OCI-LY3 (cell line): ENCODE results near the gene TCEAL4.

ENCODE experiments used
- EZH2phosphoT487 ChIP-seq: fragments of 200-600 bp; shearing (Covaris generic); IDR thresholded peaks from 2 replicates; pipeline ENCODE4 v1.6.1; 2018; ENCODE audit warnings: antibody characterized with exemption, mixed run types, low read depth
- TF ChIP-seq, protein P1 (sequence below): fragments of 200-600, 300-600 bp; sonication (generic); IDR thresholded peaks from 2 replicates; pipeline ENCODE4 v1.5.1; 2014; ENCODE audit warnings: antibody characterized with exemption, low read length, low read depth

DNA sequence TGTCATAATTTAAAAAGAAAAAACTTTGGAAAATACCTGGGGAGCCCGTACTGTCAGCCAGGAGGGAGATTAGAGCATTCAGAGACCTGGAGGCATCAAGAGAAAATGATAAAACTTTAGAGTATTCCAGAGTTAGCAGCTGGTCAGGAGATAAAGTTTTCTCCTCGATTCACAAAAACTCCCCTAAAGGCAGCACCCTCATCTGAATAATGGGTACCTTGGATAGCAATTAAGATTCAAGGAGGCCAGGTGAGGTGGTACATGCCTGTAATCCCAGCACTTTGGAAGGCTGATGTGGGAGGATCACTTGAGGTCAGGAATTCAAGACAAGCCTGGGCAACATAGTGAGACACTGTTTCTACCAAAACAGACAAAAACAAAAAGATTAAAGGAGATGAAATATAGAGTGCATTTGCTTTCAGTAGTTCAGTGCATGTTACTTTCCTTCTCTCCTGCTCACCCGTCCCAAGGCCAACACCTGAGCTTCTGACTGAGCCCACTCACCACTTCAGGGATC lies 47.4 kb upstream of the TCEAL4 start:
- TF ChIP-seq, protein P1, sequence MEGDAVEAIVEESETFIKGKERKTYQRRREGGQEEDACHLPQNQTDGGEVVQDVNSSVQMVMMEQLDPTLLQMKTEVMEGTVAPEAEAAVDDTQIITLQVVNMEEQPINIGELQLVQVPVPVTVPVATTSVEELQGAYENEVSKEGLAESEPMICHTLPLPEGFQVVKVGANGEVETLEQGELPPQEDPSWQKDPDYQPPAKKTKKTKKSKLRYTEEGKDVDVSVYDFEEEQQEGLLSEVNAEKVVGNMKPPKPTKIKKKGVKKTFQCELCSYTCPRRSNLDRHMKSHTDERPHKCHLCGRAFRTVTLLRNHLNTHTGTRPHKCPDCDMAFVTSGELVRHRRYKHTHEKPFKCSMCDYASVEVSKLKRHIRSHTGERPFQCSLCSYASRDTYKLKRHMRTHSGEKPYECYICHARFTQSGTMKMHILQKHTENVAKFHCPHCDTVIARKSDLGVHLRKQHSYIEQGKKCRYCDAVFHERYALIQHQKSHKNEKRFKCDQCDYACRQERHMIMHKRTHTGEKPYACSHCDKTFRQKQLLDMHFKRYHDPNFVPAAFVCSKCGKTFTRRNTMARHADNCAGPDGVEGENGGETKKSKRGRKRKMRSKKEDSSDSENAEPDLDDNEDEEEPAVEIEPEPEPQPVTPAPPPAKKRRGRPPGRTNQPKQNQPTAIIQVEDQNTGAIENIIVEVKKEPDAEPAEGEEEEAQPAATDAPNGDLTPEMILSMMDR = no peak
- TF ChIP-seq EZH2phosphoT487 = no peak
